ENCODE data around the gene DCD.
"Not testable (repeated sequence)": the region's sequence is repeated elsewhere in the genome, so short reads cannot be mapped to it uniquely, and the experiment has no call there.

DCD gene

DNA sequence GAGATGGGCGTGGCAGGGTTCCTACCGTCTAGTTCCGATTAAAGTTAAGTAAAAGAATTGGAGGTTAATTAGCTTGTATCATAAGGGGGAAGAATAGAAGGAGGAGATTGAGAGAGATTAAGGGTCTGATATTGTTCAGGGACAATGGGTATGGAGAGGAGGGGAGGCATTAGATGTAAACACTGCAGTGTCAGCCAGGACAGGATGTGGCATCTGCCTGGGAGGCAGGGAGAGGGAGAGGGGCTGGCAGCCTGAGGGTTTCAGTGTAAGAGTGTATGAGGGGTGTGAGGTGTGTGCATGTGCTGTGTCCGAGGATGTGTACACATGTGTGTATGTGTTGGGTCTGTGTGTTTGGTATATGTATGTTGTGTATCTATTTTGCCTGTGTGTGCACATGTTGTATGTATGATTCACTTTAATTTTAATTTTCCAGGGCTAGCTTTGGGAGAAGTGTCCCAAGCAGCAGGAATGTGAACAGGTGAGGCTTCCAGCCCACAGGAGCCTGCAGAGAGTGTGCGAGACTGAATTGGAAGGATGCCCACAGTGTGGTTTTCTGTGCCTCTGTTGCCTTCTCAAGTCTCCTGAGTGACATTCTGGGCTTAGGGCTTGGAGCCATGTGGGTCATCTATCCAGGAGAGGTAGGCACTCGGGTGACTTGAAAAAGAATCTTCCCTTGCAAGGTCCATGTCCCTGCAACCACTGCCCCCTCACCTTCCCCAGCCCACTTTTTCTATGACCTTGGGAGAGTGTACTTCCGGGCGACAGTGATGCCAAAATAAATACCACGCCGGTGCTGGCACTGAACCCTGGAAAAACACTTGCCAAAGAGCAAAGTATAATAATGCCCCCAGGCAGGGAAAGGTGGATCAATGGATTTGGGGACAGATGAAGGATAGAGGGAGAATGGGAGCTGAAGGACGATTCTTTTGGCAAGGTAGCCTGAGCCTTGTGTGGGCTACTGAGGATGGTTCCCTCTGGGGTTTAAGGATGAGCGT, 36.8 kb upstream of the DCD start:
- no peak overlapping the region for H3K4me3 ChIP-seq (ENCODE audit: low read depth, low read length)
- no peak for TF ChIP-seq CTCF (IDR thresholded peaks at IDR 0.05; ENCODE audit: borderline replicate concordance, insufficient read depth, low read depth, low read length)

- no peak for TF ChIP-seq CTCF (IDR thresholded peaks at IDR 0.05; ENCODE audit: borderline replicate concordance, insufficient read depth, low read depth, low read length)
- no peak overlapping the region for H3K4me3 ChIP-seq (ENCODE audit: low read depth, low read length)
These were observed 35.2 kb upstream of the DCD start for GRCh38 chr12:54683398-54683797.

- no peak overlapping the region for H3K4me3 ChIP-seq (ENCODE audit: low read depth, low read length)
These were observed 34.5 kb upstream of the DCD start for GRCh38 chr12:54682674-54683073.

GRCh38 chr12:54680374-54680773, 32.2 kb upstream of the DCD start:
- TF ChIP-seq CTCF (IDR thresholded peaks at IDR 0.05; ENCODE audit: borderline replicate concordance, insufficient read depth, low read depth, low read length), result peak; percentile 82
- H3K4me3 ChIP-seq (ENCODE audit: low read depth, low read length), result no peak overlapping the region

More at GRCh38 chr12:54682674-54683073, 34.5 kb upstream of the DCD start:
- no peak for TF ChIP-seq CTCF (IDR thresholded peaks at IDR 0.05; ENCODE audit: borderline replicate concordance, insufficient read depth, low read depth, low read length)

- no peak for TF ChIP-seq CTCF (IDR thresholded peaks at IDR 0.05; ENCODE audit: borderline replicate concordance, insufficient read depth, low read depth, low read length)
- H3K4me3 ChIP-seq (ENCODE audit: low read depth, low read length), result no peak overlapping the region
These were observed 30.0 kb upstream of the DCD start for GRCh38 chr12:54678131-54678530.

GRCh38 chr12:54667945-54668344, 19.8 kb upstream of the DCD start:
- TF ChIP-seq CTCF (IDR thresholded peaks at IDR 0.05; ENCODE audit: borderline replicate concordance, insufficient read depth, low read depth, low read length), result no peak
- no peak overlapping the region for H3K4me3 ChIP-seq (ENCODE audit: low read depth, low read length)

DNA sequence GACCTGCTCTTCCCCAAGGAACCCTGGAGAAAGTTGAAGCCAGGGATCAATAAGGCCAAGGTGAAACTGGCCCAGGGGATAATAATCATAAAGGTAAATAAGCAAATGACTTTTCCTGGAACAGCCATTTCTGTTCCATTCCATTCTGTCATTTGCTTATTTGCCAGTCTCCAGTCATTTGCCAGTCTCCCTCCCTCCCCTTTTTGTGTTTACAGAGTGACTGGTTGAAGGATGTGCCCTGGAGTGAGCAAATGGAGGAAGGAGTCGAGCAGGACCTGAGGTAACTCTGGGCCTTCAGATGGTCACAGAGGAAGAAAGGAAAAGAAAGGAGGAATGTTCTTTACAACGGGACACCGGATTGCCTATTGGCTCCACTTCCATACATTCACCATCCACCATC, 17.8 kb upstream of the DCD start:
- no peak for TF ChIP-seq CTCF (IDR thresholded peaks at IDR 0.05; ENCODE audit: borderline replicate concordance, insufficient read depth, low read depth, low read length)
- H3K4me3 ChIP-seq (ENCODE audit: low read depth, low read length), result no peak overlapping the region

GRCh38 chr12:54665022-54665635, 17.0 kb upstream of the DCD start:
- H3K4me3 ChIP-seq (ENCODE audit: low read depth, low read length), result not testable (repeated sequence)

All from GM12875 (cell line).